Kidney glomerular epithelial cell (primary cell): Measurements from ENCODE around the gene TTC33.

Experiments used
- DNase-seq: peaks from one replicate; lab custom pipeline; 2025; lab: John Stamatoyannopoulos, UW

Gene TTC33

GRCh38 chr5:40480392-40480791 lies 275.4 kb downstream of the TTC33 start:
- DNase-seq, result no peak

- DNase-seq, result no peak
These were observed 275.8 kb downstream of the TTC33 start for GRCh38 chr5:40479939-40480338.

- DNase-seq, result no peak
These were observed 277.0 kb downstream of the TTC33 start for GRCh38 chr5:40478766-40479165.

- DNase-seq, result no peak
These were observed 277.8 kb downstream of the TTC33 start for GRCh38 chr5:40477856-40478546.

GRCh38 chr5:40475561-40475960 lies 280.2 kb downstream of the TTC33 start:
- DNase-seq, result no peak

- DNase-seq, result no peak
These were observed 281.5 kb downstream of the TTC33 start for GRCh38 chr5:40474250-40474649.

- DNase-seq, result no peak
These were observed 290.3 kb downstream of the TTC33 start for GRCh38 chr5:40465416-40465815.

GRCh38 chr5:40464511-40464910 lies 291.2 kb downstream of the TTC33 start:
- no peak for DNase-seq
